Ovary (tissue), 9 donors: ENCODE data around the gene AUTS2. TPM values are rescaled to one million over a fixed set of nuclear protein-coding genes. Genes with fewer than 3 reads are reported as not detected.

Experiments used
- DNase-seq, 5 donors: peaks; one replicate each; pipeline ENCODE4 v3.0.0-alpha.2; 2019 to 2020
- H3K27ac ChIP-seq, 2 donors: fragments of 200-600 bp; one replicate each; pipeline versions ENCODE4 v1.5.1 to v1.8.0; 2019 to 2022
- H3K27me3 ChIP-seq: fragments of 200-600 bp; one replicate; pipeline ENCODE4 v1.8.0; 2022
- H3K36me3 ChIP-seq: fragments of 200-600 bp; sonication (generic); one replicate; pipeline ENCODE4 v1.5.1; 2019
- H3K4me1 ChIP-seq: one replicate; pipeline ENCODE4 v1.8.1; 2013; ENCODE audit warnings: mild to moderate bottlenecking, moderate library complexity; ENCODE audit not compliant: insufficient read depth
- H3K4me3 ChIP-seq: fragments of 200-600 bp; sonication (generic); one replicate; pipeline ENCODE4 v1.5.1; 2017
- H3K9me3 ChIP-seq, 2 donors: fragments of 200-600 bp in 1 of 2; sonication (generic) in 1 of 2; one replicate each; pipeline versions ENCODE4 v1.5.1 to v1.8.1; 2013 to 2019; ENCODE audit warnings: mild to moderate bottlenecking in 1 of 2, moderate library complexity in 1 of 2
- CTCF ChIP-seq, 3 donors: fragments of 450-650 bp in 2 of 3; fragments of 200-600 bp in 1 of 3; IDR thresholded peaks; one replicate each; pipeline versions ENCODE4 v1.5.1 to v1.8.0; 2016 to 2022; ENCODE audit warnings: antibody characterized with exemption in 3 of 3, mild to moderate bottlenecking in 1 of 3
- EP300 ChIP-seq: sonication (generic); formaldehyde crosslinking; IDR thresholded peaks from one replicate; pipeline ENCODE4 v1.6.1; 2017; ENCODE audit warnings: antibody characterized with exemption
- POLR2A ChIP-seq: fragments of 450-650 bp; IDR thresholded peaks from one replicate; pipeline ENCODE4 v1.6.1; 2017; ENCODE audit warnings: antibody characterized with exemption, mild to moderate bottlenecking, moderate library complexity
- WGBS, 3 donors: extraction: QIAGEN DNeasy Blood & Tissue Kit in 1 of 3; methylation state at CpG; one replicate each; pipeline versions ENCODE4 v1.1.5 to v1.1.7; 2013 to 2017; 5-methylcytosine and 5-hydroxymethylcytosine counted together
- intact Hi-C, 4 donors: fragments of 100-400 bp; cut with DNase I; formaldehyde crosslinking; loops; one replicate each; pipeline versions ENCODE4 v1.11.0 to v1.15.1; 2022 to 2023
- polyA plus RNA-seq, 2 donors: library from polyadenylated mRNA; stranded (reverse); fragments of 200-250 nt in 1 of 2; fragments of 350-450 nt in 1 of 2; fragmentation: Illumina TruSeq in 1 of 2; extraction: RNeasy Lipid Tissue Mini Kit (QIAGEN cat#74804) in 1 of 2; gene quantifications; one replicate each; pipeline ENCODE4 v1.2.3, GENCODE V29; 2013 to 2014
- total RNA-seq, 7 donors: library from RNA; depleted of rRNA in 2 of 7; stranded (reverse); fragments of >200 nt in 2 of 7; fragmentation: NEBNext Ultra II Directional in 3 of 7; extraction: Animal tissue kit (Norgen Biotek cat#: 25700) in 3 of 7; gene quantifications; one replicate each; pipeline versions ENCODE4 v1.1.0 to v1.2.4, GENCODE V29; 2016 to 2023
- donor health status: DM: no; HTN: no; CAD: no; lungs with moderate emphysema.
- donor health status: DM: no; HTN: no; CAD: no.
- donor health status: Bipolar disorder and iron deficiency.
- donor health status: DM: yes; HTN: yes; CAD: no.
- donor health status: DM: no; HTN: no; CAD: no.
- donor health status: DM: yes; HTN: yes; CAD: no.

AUTS2 gene
- total and polyA plus RNA-seq, 9 donors = 18.3 to 60.9 (median 44.9) TPM

GRCh38 chr7:70343519-70343918 lies 745.2 kb downstream of the AUTS2 start:
- H3K9me3 ChIP-seq = no peaks in the 10 kb centered on the region
- no peaks in the 10 kb centered on the region for H3K36me3 ChIP-seq
- H3K4me3 ChIP-seq = no peak overlapping the region
- DNase-seq = no peak
- H3K27ac ChIP-seq = no peak overlapping the region
- intact Hi-C loops = no loop called here
- no peaks in the 10 kb centered on the region for H3K4me1 ChIP-seq
- no peaks in the 10 kb centered on the region for H3K27me3 ChIP-seq
- 44 to 52% (median 52%) methylated on average over 2 of the region's 2 CpGs for WGBS, 3 donors
- TF ChIP-seq POLR2A (no peak), EP300 (no peak), CTCF (IDR thresholded peaks at IDR 0.05) (no peak)

- no peak for DNase-seq
- Histone ChIP-seq H3K4me3 (no peak overlapping the region), H3K9me3 (no peaks in the 10 kb centered on the region), H3K4me1 (no peaks in the 10 kb centered on the region), H3K27me3 (no peaks in the 10 kb centered on the region), H3K27ac (no peak overlapping the region), H3K36me3 (no peaks in the 10 kb centered on the region)
- intact Hi-C loops = no loop called here
- 69 to 84% (median 84%) methylated on average over 2 of the region's 2 CpGs for WGBS, 3 donors
- TF ChIP-seq EP300 = no peak
- no peak for TF ChIP-seq POLR2A
- TF ChIP-seq CTCF (IDR thresholded peaks at IDR 0.05) = no peak
Observed at GRCh38 chr7:70344726-70345125, 746.5 kb downstream of the AUTS2 start.

GRCh38 chr7:70346844-70347462 lies 748.7 kb downstream of the AUTS2 start:
- no peak overlapping the region for H3K27ac ChIP-seq
- H3K9me3 ChIP-seq = no peaks in the 10 kb centered on the region
- H3K27me3 ChIP-seq = no peaks in the 10 kb centered on the region
- 93 to 97% (median 97%) methylated on average over 5 of the region's 5 CpGs for WGBS, 3 donors
- TF ChIP-seq CTCF (IDR thresholded peaks at IDR 0.05) = no peak
- TF ChIP-seq POLR2A = no peak
- no peak for TF ChIP-seq EP300
- H3K4me3 ChIP-seq = no peak overlapping the region
- no peaks in the 10 kb centered on the region for H3K4me1 ChIP-seq
- no peak for DNase-seq
- no peaks in the 10 kb centered on the region for H3K36me3 ChIP-seq
- intact Hi-C loops = no loop called here

- WGBS, 3 donors = 94 to 99% (median 98%) methylated on average over 3 of the region's 3 CpGs
- intact Hi-C loops = no loop called here
- H3K27me3 ChIP-seq = no peaks in the 10 kb centered on the region
Observed at GRCh38 chr7:70347463-70348254, 749.4 kb downstream of the AUTS2 start.

More at GRCh38 chr7:70347463-70348254, 749.4 kb downstream of the AUTS2 start:
- Histone ChIP-seq H3K36me3 (no peaks in the 10 kb centered on the region), H3K27ac (no peak overlapping the region), H3K9me3 (no peaks in the 10 kb centered on the region), H3K4me1 (no peaks in the 10 kb centered on the region), H3K4me3 (no peak overlapping the region)
- DNase-seq = no peak
- TF ChIP-seq EP300 = no peak
- no peak for TF ChIP-seq POLR2A
- TF ChIP-seq CTCF (IDR thresholded peaks at IDR 0.05) = no peak
